ENCODE data around the gene REM1.
"Not testable (repeated sequence)": the region's sequence is repeated elsewhere in the genome, so short reads cannot be mapped to it uniquely, and the experiment has no call there.

REM1 gene

DNA sequence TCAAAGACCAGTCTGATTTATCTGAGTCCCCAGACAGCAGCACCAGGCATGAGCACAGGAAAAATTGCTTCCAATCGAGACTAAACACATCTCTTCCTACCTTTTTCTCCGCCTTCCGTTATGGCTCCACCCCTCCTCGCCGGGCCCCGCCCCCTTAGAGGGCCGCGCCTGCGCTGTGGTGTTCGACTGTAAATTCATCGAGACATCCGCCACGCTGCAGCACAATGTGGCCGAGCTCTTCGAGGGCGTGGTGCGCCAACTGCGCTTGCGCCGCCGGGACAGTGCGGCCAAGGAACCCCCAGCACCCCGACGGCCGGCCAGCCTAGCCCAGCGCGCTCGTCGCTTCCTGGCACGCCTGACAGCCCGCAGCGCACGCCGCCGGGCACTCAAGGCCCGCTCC lies 8.9 kb downstream of the REM1 start:
- DNase-seq (ENCODE audit: low read depth in 1 of 2, low spot score in 1 of 2): no peak

DNA sequence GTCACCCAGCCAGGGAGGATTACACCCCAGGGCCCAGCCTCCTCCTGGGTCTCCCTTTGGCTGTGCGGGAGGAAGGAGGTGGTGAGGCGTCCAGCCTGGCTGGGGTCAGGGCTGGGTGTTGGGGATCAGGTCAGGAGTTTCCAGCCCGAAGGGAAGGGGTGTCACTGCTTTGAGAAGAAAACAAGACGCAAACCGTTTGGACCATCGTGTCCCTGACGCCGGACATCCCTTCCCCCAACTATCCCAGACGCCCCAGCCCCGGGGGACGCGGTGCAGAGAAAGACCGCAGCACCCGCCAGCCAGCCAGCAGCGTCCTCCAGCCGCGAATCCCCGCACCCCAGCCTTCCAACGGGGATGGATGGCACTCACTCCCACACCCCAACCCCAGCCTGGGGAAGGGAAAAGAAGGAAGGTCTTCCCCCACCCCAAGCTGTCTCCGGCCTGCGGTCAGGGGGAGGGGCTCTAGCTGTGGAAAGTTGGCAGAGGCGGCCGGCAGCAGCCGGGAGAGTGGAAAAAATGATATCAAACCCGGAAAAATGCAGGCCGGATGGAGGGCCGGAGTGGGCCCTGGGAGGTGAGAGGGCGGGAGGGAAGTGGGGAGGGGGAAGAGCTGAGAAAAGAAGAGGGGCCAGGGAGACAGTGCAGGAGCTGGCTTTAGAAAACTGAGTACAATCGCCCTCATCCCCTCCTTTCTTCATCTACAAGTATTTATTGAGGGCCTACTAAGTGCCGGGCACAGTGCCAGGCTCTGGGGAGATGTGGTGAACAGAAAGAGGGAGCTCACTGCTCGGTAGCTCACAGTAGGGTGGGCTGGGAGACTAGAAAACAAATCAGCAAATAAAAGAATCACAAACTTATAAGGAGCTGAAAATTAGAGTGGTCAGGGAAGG lies 10.6 kb downstream of the REM1 start:
- no peak for DNase-seq (ENCODE audit: low read depth in 1 of 2, low spot score in 1 of 2)

DNA sequence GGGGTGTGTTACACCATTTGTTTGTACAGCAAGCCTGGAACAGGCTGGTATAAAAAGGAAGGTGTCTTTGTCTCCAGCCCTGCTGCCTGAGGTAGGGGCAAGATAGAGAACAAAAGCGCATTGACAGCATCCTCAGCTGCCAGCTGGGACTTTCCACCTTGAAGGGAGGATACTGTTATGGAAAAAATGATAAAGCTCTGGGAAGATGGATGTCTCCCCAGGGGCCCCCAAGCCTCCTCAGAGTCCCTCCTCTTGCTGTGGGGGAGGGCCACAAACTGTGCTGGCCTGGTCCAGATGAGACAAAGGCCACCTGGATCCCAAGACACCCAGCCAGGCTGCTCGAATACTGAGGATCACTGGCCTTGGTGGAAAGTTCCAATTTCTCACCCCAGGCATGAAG lies 13.0 kb downstream of the REM1 start:
- DNase-seq (ENCODE audit: low read depth in 1 of 2, low spot score in 1 of 2): no peak

DNA sequence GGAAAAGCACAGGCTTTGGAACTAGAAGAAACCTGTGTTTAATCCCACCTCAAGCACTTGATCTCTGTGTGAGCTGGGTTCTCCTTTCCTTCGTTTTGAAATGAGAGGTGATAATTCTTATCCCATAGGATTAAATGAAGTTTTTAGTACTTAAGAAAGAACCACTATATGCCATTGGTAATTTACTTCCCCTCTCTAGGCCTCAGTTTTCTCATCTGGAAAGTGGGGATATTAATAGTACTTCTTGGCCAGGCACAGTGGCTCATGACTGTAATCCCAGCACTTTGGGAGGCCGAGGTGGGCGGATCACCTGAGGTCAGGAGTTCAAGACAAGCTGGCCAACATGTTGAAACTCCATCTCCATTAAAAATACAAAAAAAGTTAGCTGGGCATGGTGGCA lies 14.1 kb downstream of the REM1 start:
- DNase-seq (ENCODE audit: low read depth in 1 of 2, low spot score in 1 of 2): no peak

DNA sequence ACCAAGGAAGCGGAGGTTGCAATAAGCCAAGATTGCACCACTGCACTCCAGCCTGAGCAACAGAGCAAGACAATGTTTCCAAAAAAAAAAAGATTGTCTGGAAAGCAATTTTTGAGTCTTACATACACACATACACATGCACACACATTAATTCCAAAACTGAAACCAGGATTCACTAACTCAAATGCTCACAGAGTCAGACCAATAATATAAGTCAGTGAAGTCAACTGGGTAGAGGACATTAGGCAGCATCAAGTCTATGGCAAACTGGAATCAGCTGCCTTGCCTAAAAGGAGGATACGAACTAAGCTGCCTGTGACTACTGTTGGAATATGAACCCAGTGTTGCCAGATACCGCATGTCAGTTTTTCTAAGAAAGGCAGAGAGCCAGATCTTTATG lies 15.7 kb downstream of the REM1 start:
- no peak for DNase-seq (ENCODE audit: low read depth in 1 of 2, low spot score in 1 of 2)

DNA sequence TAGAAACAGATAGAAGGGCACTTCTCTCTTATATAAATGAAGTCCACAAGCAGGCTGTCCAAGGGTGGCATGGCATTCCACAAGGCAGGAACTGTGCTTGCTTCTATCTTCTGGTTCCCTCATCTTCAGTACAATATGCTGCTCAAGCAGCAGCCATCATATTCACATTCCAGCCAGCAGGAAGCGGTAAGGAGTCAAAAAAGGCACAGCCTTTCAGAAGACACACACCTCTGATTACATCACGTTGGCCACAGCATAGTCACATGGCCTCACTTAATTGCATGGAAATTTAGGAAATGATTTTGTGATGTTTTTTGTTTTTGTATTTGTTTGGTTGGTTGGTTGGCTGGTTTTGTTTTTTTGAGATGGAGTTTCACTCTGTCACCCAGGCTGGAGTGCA lies 19.0 kb downstream of the REM1 start:
- DNase-seq (ENCODE audit: low read depth in 1 of 2, low spot score in 1 of 2): no peak

DNA sequence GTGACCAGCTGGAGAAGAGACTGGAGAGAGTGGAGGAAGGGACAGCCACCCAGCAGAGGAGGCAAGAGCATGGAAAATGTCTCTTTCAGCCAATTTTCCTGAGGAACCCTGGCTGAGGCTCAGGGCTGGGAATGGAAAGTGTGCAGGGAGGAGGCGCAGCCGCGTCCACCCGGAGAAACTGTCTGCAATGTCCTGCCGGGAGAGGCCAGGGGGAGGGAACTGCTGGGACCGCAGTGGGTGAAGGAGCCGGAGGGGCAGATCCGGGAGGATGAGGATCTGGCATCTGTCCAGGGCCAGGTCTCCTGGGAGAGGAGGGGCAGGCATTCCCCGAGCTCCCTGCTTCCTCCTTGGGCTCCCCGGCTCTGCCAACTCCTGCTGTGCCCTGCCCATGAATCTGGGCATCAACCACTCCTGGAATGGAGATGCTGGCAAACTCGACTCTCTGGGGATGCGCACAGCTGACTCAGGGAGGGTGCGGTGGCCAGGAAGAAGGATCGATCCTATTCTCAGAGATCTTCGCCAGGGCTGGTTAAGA lies 21.7 kb downstream of the REM1 start:
- DNase-seq (ENCODE audit: low read depth in 1 of 2, low spot score in 1 of 2): no peak

DNA sequence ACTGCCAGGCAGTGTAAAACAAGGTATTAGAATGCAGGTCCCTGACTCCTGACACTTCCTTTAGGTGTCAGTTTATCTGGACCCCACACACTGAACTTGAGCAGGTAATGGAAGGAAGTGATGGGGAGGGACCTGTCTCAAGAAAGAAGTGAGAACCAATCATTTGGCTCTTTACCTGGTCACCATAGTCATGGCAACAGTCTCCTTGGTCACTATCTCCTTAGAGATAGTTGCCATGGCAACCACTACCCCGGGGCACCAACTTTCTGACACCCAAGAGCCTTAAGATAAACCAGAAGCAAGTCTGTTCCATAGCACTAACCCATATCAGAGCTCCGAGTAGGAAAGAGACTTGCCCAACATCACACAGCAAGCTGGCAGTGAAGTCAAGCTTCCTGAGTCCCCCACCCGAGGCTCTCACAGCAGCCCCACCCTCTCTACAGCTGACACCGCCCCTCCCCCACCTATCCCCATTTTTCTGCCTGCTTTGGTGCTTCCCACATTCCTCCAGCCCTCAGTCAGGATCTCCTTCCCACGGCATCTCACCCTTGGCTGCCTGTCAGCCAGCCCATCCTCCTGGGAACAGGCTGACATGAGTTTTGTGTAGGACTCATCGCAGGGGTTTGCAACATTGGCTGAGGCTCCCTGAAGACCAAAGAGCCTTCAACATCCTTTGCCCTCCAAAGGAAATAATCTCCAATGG lies 22.9 kb downstream of the REM1 start:
- no peak for DNase-seq (ENCODE audit: low read depth in 1 of 2, low spot score in 1 of 2)

DNA sequence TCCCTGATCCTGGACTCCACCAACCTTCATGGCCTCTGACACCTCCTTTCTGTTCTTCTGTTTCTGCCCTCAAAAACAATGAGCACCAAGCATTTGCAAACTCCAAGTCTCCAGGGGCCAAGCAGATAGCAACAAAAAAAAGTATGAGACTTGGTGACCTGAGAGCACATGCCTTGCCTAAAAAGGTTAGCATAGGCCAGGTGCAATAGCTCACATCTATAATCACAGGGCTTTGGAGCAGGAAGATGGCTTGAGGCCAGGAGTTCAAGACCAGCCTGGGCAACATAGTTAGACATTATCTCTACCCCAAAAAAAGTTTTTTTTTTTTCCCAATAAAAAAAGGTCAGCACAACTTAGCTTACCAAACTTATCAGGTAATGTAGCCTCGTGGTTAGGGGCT lies 25.4 kb downstream of the REM1 start:
- DNase-seq (ENCODE audit: low read depth in 1 of 2, low spot score in 1 of 2): no peak

DNA sequence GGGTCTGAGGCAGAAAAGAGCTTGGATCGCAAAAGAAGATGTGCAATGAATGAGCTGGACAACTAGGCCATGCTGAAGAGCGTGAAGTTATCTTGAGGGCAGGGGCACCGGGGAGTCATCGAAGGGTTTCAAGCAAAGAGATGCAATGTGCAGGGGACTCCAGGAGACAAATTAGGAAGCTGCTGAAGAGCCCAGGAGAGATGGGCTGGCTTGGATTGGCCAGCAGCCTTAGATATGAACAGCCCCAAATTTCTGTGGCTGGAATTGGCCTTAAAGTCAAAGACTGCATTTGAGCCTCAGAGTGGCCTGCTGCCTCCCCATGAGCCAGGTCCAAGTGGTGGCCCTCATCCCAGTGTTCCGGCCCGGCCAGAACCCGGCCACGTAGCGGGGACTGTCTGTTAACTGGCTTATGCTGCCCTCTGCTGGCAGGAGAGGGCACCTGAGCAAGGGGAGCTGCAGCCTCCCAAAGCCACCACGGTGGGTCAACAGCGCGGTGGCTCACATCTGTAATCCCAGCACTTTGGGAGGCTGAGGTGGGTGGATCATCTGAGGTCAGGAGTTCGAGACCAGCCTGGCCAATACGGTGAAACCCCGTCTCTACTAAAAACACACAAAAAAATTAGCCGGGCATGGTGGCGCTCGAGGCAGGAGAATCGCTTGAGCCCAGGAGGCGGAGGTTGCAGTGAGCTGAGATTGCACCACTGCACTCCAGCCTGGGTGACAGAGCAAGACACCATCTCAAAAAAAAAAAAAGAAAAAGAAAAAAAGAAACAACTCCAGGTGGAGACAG lies 28.0 kb downstream of the REM1 start:
- DNase-seq (ENCODE audit: low read depth in 1 of 2, low spot score in 1 of 2): peak; percentile 50 to 60

DNA sequence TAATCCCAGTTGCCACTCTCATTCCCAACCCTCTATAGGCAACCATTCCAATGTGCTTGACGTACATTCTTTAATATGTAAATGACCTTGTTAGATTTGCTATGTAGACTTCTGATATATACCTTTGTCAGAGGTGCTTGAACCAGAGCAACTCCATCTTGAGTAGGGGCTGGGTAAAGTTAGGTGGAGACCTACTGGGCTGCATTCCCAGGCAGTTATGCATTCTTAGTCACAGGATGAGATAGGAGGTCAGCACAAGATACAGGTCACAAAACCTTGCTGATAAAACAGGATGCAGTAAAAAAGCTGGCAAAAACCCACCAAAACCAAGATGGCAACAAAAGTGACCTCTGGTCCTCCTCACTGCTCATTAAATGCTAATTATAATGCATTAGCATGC lies 30.8 kb downstream of the REM1 start:
- no peak for DNase-seq (ENCODE audit: low read depth in 1 of 2, low spot score in 1 of 2)

DNA sequence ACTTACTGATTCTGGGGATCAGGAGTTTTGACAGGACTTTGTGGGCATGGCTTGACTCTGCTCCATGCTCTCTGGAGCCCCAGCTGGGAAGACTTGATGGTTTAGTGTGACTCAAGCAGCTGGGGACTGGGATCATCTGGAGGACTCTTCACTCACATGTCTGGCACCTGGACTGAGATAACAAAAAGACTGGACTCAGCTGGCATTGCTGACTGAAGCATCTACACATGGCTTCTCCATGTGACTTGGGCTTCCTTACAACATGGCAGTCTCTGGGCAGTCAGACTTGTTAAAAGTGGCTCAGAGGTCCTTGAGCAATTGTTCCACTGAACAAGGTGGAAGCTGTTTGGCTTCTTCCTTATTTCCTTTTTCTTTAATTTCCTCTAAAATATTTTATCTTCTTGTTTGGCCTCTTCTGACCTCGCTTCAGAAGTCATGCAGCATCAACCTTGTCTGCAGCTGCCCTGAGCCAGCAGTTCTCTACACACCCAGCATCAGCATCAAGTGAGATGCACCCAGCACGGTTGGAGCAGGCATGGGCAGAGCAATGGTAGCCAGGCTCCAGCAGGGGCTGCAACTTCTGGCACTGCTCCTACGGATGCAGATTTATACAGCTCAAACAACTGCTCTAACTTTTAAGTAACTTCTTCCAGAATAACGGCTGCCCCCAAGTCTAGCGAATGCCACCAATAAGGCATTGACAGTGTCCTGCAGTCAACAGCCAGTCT lies 33.6 kb downstream of the REM1 start:
- no peak for DNase-seq (ENCODE audit: low read depth in 1 of 2, low spot score in 1 of 2)

DNA sequence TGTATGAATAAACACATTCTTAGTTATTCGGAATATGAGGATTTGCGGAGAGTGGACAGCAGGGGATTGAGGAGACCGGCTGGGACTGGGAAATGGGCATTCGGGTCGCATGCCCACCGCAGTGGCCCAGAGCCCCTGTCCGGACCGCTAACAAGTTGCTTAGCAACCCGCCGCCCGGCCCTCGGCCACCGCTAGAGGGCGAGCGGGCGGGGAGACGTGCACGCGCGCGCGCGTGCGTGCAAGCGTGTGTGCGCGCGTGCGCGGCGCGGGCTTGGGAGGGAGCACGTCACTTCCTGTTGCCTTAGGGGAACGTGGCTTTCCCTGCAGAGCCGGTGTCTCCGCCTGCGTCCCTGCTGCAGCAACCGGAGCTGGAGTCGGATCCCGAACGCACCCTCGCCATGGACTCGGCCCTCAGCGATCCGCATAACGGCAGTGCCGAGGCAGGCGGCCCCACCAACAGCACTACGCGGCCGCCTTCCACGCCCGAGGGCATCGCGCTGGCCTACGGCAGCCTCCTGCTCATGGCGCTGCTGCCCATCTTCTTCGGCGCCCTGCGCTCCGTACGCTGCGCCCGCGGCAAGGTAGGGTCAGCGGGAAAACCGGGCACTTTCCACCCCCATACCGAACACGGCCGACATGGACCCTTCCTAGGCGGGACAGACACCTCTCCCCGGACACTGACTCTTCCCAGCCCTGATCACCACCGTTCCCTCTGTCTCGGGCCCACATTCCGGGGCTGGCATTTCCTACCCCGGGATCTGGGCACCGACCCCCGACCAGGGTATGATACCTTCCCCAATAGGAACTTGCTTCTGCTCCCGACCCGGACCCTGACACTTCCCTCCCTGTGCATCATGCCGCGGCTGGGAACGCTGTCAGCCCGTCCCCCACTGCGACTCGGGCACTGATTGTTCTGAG lies 39.3 kb downstream of the REM1 start, which contains the start of gene HM13:
Gene HM13, plus strand, starts transcription at position 289 of the 918 bp plus-strand sequence. Its CDS starts 110 bp downstream, at position 399.
- peak; percentile 75 to 78 for DNase-seq (ENCODE audit: low read depth in 1 of 2, low spot score in 1 of 2)

DNA sequence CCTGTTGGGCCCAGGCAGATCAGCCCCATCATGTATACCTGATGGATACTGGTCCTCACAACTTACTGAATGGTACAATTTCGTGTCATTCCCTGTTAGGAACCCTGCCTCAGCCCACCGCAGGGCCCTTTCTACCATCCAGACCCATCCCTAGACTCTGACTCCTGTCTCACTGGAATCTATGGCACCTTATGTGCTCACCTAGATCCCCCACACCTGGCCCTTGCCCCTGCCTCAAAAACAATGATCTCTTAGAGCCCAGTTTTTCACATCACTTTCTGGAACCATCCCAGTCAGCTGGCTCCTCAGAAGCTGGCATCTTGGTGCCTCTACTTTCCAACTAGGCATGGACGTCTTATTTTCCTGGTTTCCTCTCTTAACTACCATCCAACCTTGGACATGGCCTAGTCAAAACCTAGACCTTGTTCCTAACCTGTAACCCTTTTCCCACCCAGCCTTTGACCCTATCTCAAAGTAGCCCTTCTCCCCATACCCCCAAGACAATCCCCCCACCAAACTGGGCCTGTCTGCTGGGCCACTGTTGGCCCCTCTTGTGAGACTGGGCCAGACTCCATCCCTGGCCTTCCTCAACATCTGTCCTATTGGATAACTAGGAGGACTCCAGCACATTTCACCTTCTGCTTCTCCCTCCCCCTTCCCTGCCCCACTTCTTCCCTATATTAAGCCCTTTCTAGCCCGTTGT lies 40.1 kb downstream of the REM1 start:
- DNase-seq (ENCODE audit: low read depth in 1 of 2, low spot score in 1 of 2): no peak

DNA sequence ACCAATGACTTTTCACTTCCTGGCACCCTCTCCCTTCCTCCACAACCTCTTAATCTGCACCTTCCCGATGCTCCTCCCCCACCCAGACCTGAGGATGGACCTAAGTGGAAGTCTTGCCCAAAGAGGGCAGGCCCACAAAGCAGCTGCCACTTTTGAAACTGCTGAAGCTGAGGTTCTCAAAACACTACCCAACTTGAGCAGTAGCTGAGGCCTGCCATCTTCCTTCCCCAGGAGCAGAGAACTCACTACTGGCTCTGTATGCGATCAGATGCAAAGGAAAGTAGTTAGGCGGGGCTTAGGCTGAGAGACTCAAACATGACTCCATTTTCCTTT lies 40.7 kb downstream of the REM1 start:
- DNase-seq (ENCODE audit: low read depth in 1 of 2, low spot score in 1 of 2): no peak

DNA sequence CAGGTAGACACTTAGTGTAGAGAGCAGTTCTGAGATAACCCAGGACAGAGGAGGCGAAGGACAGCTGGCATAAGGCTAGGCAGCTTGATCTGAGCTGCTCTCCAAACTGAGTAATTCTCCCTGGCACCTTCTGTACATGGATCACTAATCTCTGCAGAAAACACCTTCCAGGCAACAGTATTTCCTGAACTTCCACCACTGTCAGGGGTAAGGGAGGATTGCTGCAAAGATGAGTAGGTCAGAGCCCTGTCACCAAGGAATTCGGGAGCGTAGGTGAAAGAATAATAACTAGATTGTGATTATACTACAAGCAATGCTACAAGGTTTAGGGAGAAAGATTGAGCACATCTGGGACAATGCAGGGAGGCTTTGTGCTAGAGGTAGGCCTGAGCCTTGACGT lies 41.1 kb downstream of the REM1 start:
- no peak for DNase-seq (ENCODE audit: low read depth in 1 of 2, low spot score in 1 of 2)

DNA sequence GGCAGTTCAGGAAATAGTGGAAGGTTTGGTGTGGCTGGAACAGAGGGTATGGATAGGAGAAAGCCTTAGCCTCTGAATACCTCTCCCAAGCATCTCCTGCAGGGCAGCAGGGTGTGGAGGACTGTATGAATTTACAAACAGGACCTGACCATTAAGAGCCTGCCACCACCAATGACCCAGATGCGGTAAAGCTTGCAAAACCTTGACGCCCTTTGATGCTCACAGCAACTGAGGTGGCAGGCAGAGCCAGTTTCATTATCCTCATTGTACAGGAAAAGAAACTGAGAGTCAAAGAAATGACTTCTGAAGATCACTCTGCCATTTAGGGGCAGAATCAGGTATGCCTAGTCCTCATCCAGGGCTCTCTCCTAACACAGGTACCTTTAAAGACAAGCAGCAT lies 41.6 kb downstream of the REM1 start:
- DNase-seq (ENCODE audit: low read depth in 1 of 2, low spot score in 1 of 2): no peak

DNA sequence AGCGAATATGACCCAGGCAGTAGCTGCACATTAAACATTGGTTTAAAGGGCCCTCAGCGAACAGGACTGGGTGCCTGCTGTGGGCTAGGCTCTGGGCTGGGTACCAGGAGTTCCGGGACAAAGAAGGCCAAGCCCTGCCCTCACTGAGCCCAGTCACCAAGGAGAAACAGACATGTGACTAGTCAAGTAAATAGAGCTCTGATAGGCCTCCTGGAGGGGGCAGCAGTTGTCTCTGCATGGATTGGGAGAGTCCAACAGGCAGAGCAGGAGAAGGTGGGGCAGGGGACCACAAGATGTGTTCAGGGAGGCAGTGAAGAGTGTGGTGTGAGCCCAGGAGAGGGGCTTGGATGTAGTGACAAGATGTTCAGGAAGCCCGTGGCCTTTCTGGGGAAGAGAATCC lies 42.3 kb downstream of the REM1 start:
- DNase-seq (ENCODE audit: low read depth in 1 of 2, low spot score in 1 of 2): no peak

DNA sequence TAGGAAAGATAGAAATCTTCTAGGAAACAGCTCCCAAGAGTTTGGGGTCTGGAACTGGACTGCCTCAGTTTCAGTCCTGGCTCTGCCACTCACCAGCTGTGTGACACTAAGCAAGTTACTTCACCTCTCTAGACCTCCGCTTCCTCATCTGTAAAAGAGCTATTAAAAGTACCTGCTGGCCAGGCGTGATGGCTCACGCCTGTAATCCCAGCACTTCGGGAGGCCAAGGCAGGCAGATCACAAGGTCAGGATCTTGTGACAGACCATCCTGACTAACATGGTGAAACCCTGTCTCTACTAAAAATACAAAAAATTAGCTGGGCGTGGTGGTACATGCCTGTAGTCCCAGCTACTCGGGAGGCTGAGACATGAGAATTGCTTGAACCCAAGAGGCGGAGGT lies 46.2 kb downstream of the REM1 start:
- not testable (repeated sequence) for DNase-seq (ENCODE audit: low read depth in 1 of 2, low spot score in 1 of 2)

Data from stimulated activated CD4-positive, alpha-beta T cell treated with anti-CD3 and anti-CD28 coated beads, Interleukin-15, amount 100 ng/mL, for 1 hour (primary cell).